ENCODE data around the gene ABCG1. TPM values are rescaled to one million over a fixed set of nuclear protein-coding genes. Genes with fewer than 3 reads are reported as not detected.

ABCG1 gene
- total and polyA plus RNA-seq, 2 of the 4 experiments (the other 2 are of a cell fraction) = 0.19 to 0.36 TPM

DNA sequence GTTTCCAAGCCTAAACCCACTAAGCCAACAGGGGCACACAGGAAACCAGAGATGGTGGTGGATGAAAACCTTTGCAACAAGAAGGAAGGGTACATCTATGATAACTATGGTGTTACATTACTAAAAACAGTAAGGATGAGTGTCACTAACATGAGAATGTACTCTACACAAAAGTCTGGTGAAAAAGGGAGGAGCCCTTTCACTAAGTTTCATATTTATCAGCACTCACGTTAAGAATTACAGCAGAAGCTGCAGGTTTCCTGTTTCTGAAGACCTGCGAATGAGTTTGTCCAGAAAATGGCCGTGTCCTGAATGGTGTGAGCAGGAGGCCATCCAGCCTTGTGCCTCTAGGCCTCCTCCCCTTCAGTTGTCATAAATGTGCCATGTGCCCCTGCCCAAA lies 17.8 kb downstream of the ABCG1 start:
- Histone ChIP-seq H3K9me3 (ENCODE audit: control insufficient read depth, insufficient read depth, low read length) (no peaks in the 10 kb centered on the region), H3K4ac (ENCODE audit: low read depth, low read length) (no peak overlapping the region), H4K8ac (ENCODE audit: low read depth in 2 of 2, low read length in 2 of 2) (no peak overlapping the region), H3K4me2 (ENCODE audit: low read depth, low read length) (no peak overlapping the region), H2AFZ (replicated peaks; ENCODE audit: low read length, poor library complexity) (no peak overlapping the region), H2BK20ac (ENCODE audit: low read depth, low read length) (no peak overlapping the region), H4K91ac (ENCODE audit: insufficient read depth, low read depth, low read length) (no peak overlapping the region), H4K5ac (ENCODE audit: low read depth, low read length) (no peak overlapping the region), H4K20me1 (ENCODE audit: insufficient read depth, low read length) (no peaks in the 10 kb centered on the region; the same call in 1 of the 2 replicates), H3K36me3 (ENCODE audit: control insufficient read depth, insufficient read depth, low read length) (no peaks in the 10 kb centered on the region), H3K23ac (ENCODE audit: low read depth, low read length) (no peak overlapping the region), H2BK15ac (ENCODE audit: low read depth, low read length) (no peak overlapping the region), H3K9me1 (ENCODE audit: insufficient read depth, low read length) (0 out of 2 replicates have a peak, but pooled peaks cover 6% of the 10 kb centered on the region), H3K4me1 (ENCODE audit: control insufficient read depth, insufficient read depth, low read length) (peaks cover 21% of the 10 kb centered on the region), H3K27ac (ENCODE audit: insufficient read depth, low read length) (no peak overlapping the region), H3K56ac (ENCODE audit: extremely low read depth, insufficient read depth, low read length) (no peak overlapping the region), H3K14ac (replicated peaks; ENCODE audit: low read depth, low read length) (no peak overlapping the region), H3K4me3 (ENCODE audit: insufficient read depth, low read depth, low read length) (no peak overlapping the region), H2AK9ac (replicated peaks; ENCODE audit: low read depth, low read length, poor library complexity) (no peak overlapping the region), H2BK5ac (ENCODE audit: low read depth, low read length, poor library complexity, severe bottlenecking) (no peak overlapping the region), H3K9ac (ENCODE audit: low read depth, low read length) (no peak overlapping the region), H3K79me1 (ENCODE audit: low read depth in 1 of 2, low read length in 2 of 2) (no peaks in the 10 kb centered on the region; a peak in 1 of 4 replicates), H2BK120ac (ENCODE audit: low read depth, low read length) (no peak overlapping the region), H2AK5ac (ENCODE audit: low read depth, low read length) (no peak overlapping the region), H3K27me3 (ENCODE audit: control insufficient read depth, insufficient read depth, low read length) (peaks cover 19% of the 10 kb centered on the region), H3K18ac (ENCODE audit: low read depth, low read length) (no peak overlapping the region)
- in situ Hi-C loops (cut with MboI; ENCODE audit: low sequenced_read_pairs) (no loop called here), intact Hi-C loops (cut with micrococcal nuclease) (no loop called here), dilution Hi-C loops (cut with HindIII; ENCODE audit: low sequenced_read_pairs, unreplicated experiment) (no loop called here)
- ChIA-PET CTCF (no interaction called here), POLR2A (ENCODE audit: unreplicated experiment) (no interaction called here)
- no TSS peak for BruUV-seq (replicated peaks)
- no CpG with 5 or more reads among the region's 3 CpGs for WGBS, 2 experiments (ENCODE audit: extremely low coverage in 2 of 2, insufficient read length in 1 of 2)
- DNase-seq (no peak), ATAC-seq (ENCODE audit: low read depth) (no peak)
- TF ChIP-seq SMC3 (IDR thresholded peaks at IDR 0.05; ENCODE audit: low read depth, low read length) = no peak
- no peak for TF ChIP-seq MAZ (IDR thresholded peaks at IDR 0.05; ENCODE audit: borderline replicate concordance, low read depth, low read length)
- no peak for TF ChIP-seq FOS (IDR thresholded peaks at IDR 0.05; ENCODE audit: low read depth, low read length)
- TF ChIP-seq MXI1 (IDR thresholded peaks at IDR 0.05; ENCODE audit: borderline replicate concordance, low read depth, low read length) = no peak
- TF ChIP-seq, protein P1, sequence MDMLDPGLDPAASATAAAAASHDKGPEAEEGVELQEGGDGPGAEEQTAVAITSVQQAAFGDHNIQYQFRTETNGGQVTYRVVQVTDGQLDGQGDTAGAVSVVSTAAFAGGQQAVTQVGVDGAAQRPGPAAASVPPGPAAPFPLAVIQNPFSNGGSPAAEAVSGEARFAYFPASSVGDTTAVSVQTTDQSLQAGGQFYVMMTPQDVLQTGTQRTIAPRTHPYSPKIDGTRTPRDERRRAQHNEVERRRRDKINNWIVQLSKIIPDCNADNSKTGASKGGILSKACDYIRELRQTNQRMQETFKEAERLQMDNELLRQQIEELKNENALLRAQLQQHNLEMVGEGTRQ (IDR thresholded peaks at IDR 0.05; ENCODE audit: low read depth, low read length) = no peak
- no peak for TF ChIP-seq MAFK (IDR thresholded peaks at IDR 0.05; ENCODE audit: low read depth, low read length)
- no peak for TF ChIP-seq RFX5 (IDR thresholded peaks at IDR 0.05; ENCODE audit: low read depth, low read length)
- no peak for TF ChIP-seq ELK1 (IDR thresholded peaks at IDR 0.05; ENCODE audit: borderline replicate concordance, low read depth, low read length)
- no peak for TF ChIP-seq RCOR1 (IDR thresholded peaks at IDR 0.05; ENCODE audit: insufficient replicate concordance, low read length)
- no peak for TF ChIP-seq RAD21 (IDR thresholded peaks at IDR 0.05; ENCODE audit: low read length)
- TF ChIP-seq CEBPB (IDR thresholded peaks at IDR 0.05; ENCODE audit: low read depth, low read length) = no peak
- TF ChIP-seq, protein P2, sequence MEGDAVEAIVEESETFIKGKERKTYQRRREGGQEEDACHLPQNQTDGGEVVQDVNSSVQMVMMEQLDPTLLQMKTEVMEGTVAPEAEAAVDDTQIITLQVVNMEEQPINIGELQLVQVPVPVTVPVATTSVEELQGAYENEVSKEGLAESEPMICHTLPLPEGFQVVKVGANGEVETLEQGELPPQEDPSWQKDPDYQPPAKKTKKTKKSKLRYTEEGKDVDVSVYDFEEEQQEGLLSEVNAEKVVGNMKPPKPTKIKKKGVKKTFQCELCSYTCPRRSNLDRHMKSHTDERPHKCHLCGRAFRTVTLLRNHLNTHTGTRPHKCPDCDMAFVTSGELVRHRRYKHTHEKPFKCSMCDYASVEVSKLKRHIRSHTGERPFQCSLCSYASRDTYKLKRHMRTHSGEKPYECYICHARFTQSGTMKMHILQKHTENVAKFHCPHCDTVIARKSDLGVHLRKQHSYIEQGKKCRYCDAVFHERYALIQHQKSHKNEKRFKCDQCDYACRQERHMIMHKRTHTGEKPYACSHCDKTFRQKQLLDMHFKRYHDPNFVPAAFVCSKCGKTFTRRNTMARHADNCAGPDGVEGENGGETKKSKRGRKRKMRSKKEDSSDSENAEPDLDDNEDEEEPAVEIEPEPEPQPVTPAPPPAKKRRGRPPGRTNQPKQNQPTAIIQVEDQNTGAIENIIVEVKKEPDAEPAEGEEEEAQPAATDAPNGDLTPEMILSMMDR (conservative IDR thresholded peaks at IDR 0.05; ENCODE audit: low read depth, low read length) = no peak
- no peak for TF ChIP-seq NFE2L2 (IDR thresholded peaks at IDR 0.05; ENCODE audit: low read depth, low read length)
- TF ChIP-seq CHD1 (IDR thresholded peaks at IDR 0.05; ENCODE audit: low read depth, low read length) = no peak
